Fibroblast of skin of scalp (primary cell): ENCODE data around the gene PEAK1.
"Not testable (repeated sequence)": the region's sequence is repeated elsewhere in the genome, so short reads cannot be mapped to it uniquely, and the experiment has no call there.

Source experiments
- DNase-seq: peaks from one replicate; pipeline ENCODE4 v3.0.0-alpha.2; 2013

Gene PEAK1

GRCh38 chr15:77173487-77173886, 246.4 kb downstream of the PEAK1 start:
- no peak for DNase-seq

DNA sequence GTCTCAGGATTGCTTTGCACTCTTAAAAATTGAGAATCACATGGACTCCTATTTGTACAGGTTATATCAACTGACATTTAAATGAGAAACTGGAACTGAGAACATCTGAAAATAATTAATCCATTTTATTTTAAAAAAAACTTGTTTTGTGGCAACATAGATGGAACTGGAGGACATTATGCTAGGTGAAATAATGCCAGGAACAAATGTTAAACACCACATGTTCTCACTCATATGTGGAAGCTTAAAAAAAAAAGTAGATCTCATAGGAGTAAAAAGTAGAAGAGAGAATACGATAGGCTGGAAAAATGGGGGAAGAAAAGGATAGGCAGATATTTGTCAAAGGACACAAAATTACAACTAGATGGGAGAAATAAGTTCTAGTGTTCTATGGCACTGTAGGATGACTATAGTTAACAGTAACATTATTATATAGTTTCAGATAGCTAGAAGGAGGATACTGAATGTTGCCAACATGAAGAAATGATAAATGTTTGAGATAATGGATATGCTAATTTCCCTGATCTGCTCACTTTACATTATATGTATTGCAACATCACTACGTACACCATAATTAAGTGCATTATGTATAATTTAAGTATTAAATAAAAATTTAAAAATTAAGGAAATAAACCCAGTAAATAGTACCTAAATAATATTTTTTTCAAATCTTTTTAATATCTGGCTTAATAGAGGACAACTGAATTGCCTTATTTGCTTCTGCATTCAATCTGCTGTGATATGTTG, 248.5 kb downstream of the PEAK1 start:
- no peak for DNase-seq

- DNase-seq = peak; percentile 76
Measured at GRCh38 chr15:77168616-77169015, 251.3 kb downstream of the PEAK1 start.

GRCh38 chr15:77168141-77168540, 251.8 kb downstream of the PEAK1 start:
- peak; percentile 37 for DNase-seq

GRCh38 chr15:77167406-77167805, 252.5 kb downstream of the PEAK1 start:
- no peak for DNase-seq

- DNase-seq = no peak
Measured at GRCh38 chr15:77163781-77164384, 256.0 kb downstream of the PEAK1 start.

DNA sequence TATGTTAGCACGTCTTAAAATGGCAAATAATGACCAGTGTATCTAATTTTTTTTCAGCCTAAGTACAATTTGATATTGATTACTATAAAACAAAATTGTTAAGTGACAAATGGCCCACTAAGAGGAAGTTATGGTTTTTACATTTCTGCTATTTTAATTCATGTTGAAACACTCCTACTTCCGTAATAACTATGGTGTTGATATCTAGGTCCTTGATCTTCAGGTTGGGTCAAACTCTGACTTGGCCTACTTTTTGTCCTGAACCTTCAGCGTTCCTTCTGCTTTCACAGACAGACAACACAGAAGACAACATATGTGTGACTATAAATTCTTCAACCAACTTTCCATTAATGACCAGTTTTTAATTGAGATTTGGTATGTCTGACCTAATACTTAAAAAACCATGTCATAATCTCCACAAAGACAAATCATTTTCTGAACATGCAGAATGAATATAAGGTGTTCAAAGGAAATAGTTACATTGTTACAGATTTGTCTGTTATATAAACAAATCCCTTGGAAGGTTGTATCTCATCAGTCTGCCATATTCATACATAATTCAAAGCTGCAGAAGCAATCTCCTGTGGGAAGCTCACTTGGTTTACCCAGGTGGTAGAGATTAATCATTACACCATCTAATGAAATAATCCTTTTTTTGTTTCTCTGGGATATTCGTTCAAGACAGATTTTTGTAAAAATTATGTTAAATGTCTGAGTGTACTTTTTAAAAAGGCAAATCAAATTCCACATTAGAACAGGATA, 256.9 kb downstream of the PEAK1 start:
- DNase-seq = no peak

DNA sequence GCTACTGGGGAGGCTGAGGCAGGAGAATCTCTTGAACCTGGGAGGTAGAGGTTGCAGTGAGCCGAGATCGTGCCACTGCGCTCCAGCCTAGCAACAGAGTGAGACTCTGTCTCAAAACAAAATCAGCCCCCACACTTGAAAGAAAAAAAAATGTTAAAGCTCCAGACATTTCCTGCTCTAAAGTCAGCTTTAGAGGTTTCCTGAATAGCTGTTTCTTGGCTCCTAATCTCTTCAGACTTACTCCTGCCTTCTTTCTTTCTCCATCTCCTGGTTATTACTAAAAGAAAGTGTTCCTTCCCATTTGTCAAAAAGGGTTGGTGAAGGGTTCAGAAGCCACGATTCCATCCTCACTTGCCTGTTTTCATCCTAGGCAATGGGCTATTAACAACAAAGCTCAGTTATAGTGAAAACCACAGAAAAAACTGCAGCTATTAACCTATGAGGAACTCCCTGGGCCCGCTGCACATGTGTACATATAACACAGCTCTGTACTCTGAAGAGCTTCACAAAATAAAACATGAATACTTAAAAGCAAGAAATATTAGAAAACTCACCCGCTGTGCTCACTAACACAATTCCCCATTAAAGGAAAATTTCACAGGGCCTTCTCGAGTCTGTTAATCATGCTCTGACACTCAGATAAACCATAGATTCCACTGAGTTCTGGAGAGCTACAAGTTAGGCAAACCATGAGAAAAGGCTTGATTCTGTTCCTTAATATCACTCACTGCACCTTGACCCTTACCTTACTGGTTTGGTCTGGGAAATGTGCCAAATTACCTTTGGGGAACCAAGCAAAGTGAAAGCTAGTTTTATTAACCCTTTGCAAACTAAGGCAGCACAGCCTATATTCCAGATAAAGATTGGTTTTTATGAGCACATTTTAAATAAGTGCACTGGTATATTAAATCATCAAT, 259.1 kb downstream of the PEAK1 start:
- no peak for DNase-seq

- DNase-seq = not testable (repeated sequence)
Measured at GRCh38 chr15:77156000-77156399, 263.9 kb downstream of the PEAK1 start.

- DNase-seq = no peak
Measured at GRCh38 chr15:77148191-77148590, 271.7 kb downstream of the PEAK1 start.

GRCh38 chr15:77145370-77145769, 274.5 kb downstream of the PEAK1 start:
- no peak for DNase-seq

- DNase-seq = peak; percentile 99
Measured at GRCh38 chr15:77144492-77145070, 275.3 kb downstream of the PEAK1 start.

GRCh38 chr15:77144026-77144425, 275.9 kb downstream of the PEAK1 start:
- DNase-seq = peak; percentile 67

GRCh38 chr15:77143616-77144015, 276.3 kb downstream of the PEAK1 start:
- peak; percentile 36 for DNase-seq

- no peak for DNase-seq
Measured at GRCh38 chr15:77143191-77143590, 276.7 kb downstream of the PEAK1 start.

DNA sequence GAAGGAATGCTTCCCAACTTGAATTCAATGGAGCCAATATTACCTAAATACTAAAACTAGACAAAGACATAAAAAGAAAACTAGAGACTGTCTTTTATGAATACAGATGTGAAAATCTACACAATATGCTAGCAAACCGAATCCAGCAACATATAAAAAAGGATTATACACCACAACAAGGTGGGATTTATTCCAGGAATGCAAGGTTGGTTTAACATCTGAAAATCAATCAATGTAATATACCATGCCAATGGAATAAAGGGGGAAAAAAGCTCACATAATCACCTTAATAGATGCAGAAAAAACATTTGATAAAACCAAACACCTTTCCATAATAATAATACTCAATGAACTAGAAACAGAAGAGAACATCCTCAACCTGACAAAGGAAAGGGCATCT, 279.7 kb downstream of the PEAK1 start:
- no peak for DNase-seq

GRCh38 chr15:77139312-77139711, 280.6 kb downstream of the PEAK1 start:
- DNase-seq = no peak

GRCh38 chr15:77138167-77138522, 281.8 kb downstream of the PEAK1 start:
- DNase-seq = peak; percentile 50

- DNase-seq = no peak
Measured at GRCh38 chr15:77135181-77135580, 284.7 kb downstream of the PEAK1 start.

GRCh38 chr15:77130315-77130930, 289.5 kb downstream of the PEAK1 start:
- no peak for DNase-seq

GRCh38 chr15:77127626-77128025, 292.3 kb downstream of the PEAK1 start:
- DNase-seq = no peak
